Stomach (tissue), 19 donors: ENCODE results near the gene SAP30. TPM values are rescaled to one million over a fixed set of nuclear protein-coding genes. Genes with fewer than 3 reads are reported as not detected.

Experiments used
- DNase-seq, 2 donors: peaks; one replicate each; pipeline versions ENCODE4 v3.0.0 to v3.0.0-alpha.2; 2013 to 2019
- H3K27ac ChIP-seq, 5 donors: fragments of 200-600 bp in 4 of 5; sonication (generic) in 4 of 5; one replicate each; pipeline ENCODE4 v1.5.1; 2013 to 2019; ENCODE audit warnings: mild to moderate bottlenecking in 1 of 5, moderate library complexity in 1 of 5
- H3K27me3 ChIP-seq, 3 donors: fragments of 200-600 bp; sonication (generic); one replicate each; pipeline ENCODE4 v1.5.1; 2017 to 2019; ENCODE audit warnings: mixed run types in 1 of 3
- H3K36me3 ChIP-seq, 4 donors: fragments of 200-600 bp; sonication (generic); 1 replicate in 3 of 4; 2 replicates in 1 of 4; pipeline ENCODE4 v1.5.1; 2016 to 2019
- H3K4me1 ChIP-seq, 4 donors: fragments of 200-600 bp; sonication (generic); one replicate each; pipeline ENCODE4 v1.5.1; 2016 to 2019
- H3K4me3 ChIP-seq, 4 donors: fragments of 200-600 bp; sonication (generic) in 3 of 4; one replicate each; pipeline ENCODE4 v1.5.1; 2016 to 2019; ENCODE audit warnings: mild to moderate bottlenecking in 1 of 4
- H3K9me3 ChIP-seq, 4 donors: fragments of 200-600 bp; sonication (generic); one replicate each; pipeline ENCODE4 v1.5.1; 2016 to 2019
- EP300 ChIP-seq: sonication (generic); formaldehyde crosslinking; IDR thresholded peaks from one replicate; pipeline ENCODE4 v1.6.1; 2017; ENCODE audit warnings: antibody characterized with exemption
- POLR2A ChIP-seq, 4 donors: fragments of 450-650 bp; IDR thresholded peaks; one replicate each; pipeline ENCODE4 v1.6.1; 2016; ENCODE audit warnings: antibody characterized with exemption in 4 of 4, control low read depth in 2 of 4, mild to moderate bottlenecking in 1 of 4, moderate library complexity in 1 of 4
- POLR2AphosphoS5 ChIP-seq, 3 donors: sonication (generic); formaldehyde crosslinking; IDR thresholded peaks; one replicate each; pipeline ENCODE4 v1.6.1; 2016; ENCODE audit warnings: antibody characterized with exemption in 3 of 3
- WGBS, 5 donors: extraction: QIAGEN DNeasy Blood & Tissue Kit in 3 of 5; methylation state at CpG; one replicate each; pipeline versions ENCODE4 v1.1.5 to v1.1.7; 2013 to 2018; 5-methylcytosine and 5-hydroxymethylcytosine counted together
- intact Hi-C: fragments of 100-400 bp; cut with DNase I; formaldehyde crosslinking; loops from one replicate; pipeline ENCODE4 v1.15.1; 2023; ENCODE audit warnings: low total_unique reads
- long read RNA-seq, 10 donors: transcript quantifications; one replicate each; lab custom pipeline, GENCODE V29; 2026
- polyA plus RNA-seq, 3 donors: library from polyadenylated mRNA; stranded (reverse); fragments of 200-250 nt; gene quantifications; one replicate each; pipeline ENCODE4 v1.2.3, GENCODE V29; 2013
- total RNA-seq, 5 donors: library from RNA; depleted of rRNA; stranded (reverse); fragments of >200 nt; gene quantifications; one replicate each; pipeline versions ENCODE4 v1.1.0 to v1.2.3, GENCODE V29; 2014 to 2016
- TF ChIP-seq, protein P1 (sequence below), 7 experiments: fragments of 450-650 bp in 4 of 7; fragments of 200-600 bp in 3 of 7; sonication (generic) in 3 of 7; IDR thresholded peaks; one replicate each; pipeline ENCODE4 v1.5.1; 2016 to 2019; ENCODE audit warnings: antibody characterized with exemption in 7 of 7, control low read depth in 2 of 7, mild to moderate bottlenecking in 1 of 7
- donor health status: healthy with polysubstance abuse.
- donor health status: Bipolar disorder and iron deficiency.
- donor health status: healthy.

SAP30 gene, protein sequence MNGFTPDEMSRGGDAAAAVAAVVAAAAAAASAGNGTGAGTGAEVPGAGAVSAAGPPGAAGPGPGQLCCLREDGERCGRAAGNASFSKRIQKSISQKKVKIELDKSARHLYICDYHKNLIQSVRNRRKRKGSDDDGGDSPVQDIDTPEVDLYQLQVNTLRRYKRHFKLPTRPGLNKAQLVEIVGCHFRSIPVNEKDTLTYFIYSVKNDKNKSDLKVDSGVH
- 10 to 100 TPM in 2 of 5 donors, 1 to 10 TPM in 3; 3.1 to 24.0 (median 6.4) TPM for total RNA-seq
- 10 to 100 TPM in 2 of 3 donors, 1 to 10 TPM in 1; 8.7 to 11.0 (median 10.0) TPM for polyA plus RNA-seq
- long read RNA-seq, donor 1, transcript SAP30-201 (4 exons, 1,108 nt), result major isoform, 7 of 7 reads
- long read RNA-seq, donor 1, partial matches to known transcripts, result 0 of 7 reads
- long read RNA-seq, donor 1, other reads (novel, unspliced or antisense), result 0 of 7 reads
- long read RNA-seq, donor 2, transcript SAP30-201 (4 exons, 1,108 nt), result major isoform, 11 of 11 reads
- long read RNA-seq, donor 2, partial matches to known transcripts, result 0 of 11 reads
- long read RNA-seq, donor 2, other reads (novel, unspliced or antisense), result 0 of 11 reads
- long read RNA-seq, donor 3, partial matches to known transcripts, result 0 of 4 reads
- long read RNA-seq, donor 3, other reads (novel, unspliced or antisense), result 0 of 4 reads
- long read RNA-seq, donor 4, partial matches to known transcripts, result 0 of 1 reads
- long read RNA-seq, donor 4, other reads (novel, unspliced or antisense), result 0 of 1 reads
- long read RNA-seq, donor 5, transcript SAP30-201 (4 exons, 1,108 nt), result major isoform, 15 of 21 reads
- long read RNA-seq, donor 5, partial matches to known transcripts, result 6 of 21 reads
- long read RNA-seq, donor 5, other reads (novel, unspliced or antisense), result 0 of 21 reads
- long read RNA-seq, donor 6, transcript SAP30-201 (4 exons, 1,108 nt), result major isoform, 26 of 50 reads
- long read RNA-seq, donor 6, partial matches to known transcripts, result 24 of 50 reads
- long read RNA-seq, donor 6, other reads (novel, unspliced or antisense), result 0 of 50 reads
- long read RNA-seq, donor 7, transcript SAP30-201 (4 exons, 1,108 nt), result major isoform, 14 of 24 reads
- long read RNA-seq, donor 7, partial matches to known transcripts, result 10 of 24 reads
- long read RNA-seq, donor 7, other reads (novel, unspliced or antisense), result 0 of 24 reads
- long read RNA-seq, donor 8, transcript SAP30-201 (4 exons, 1,108 nt), result major isoform, 15 of 15 reads
- long read RNA-seq, donor 8, partial matches to known transcripts, result 0 of 15 reads
- long read RNA-seq, donor 8, other reads (novel, unspliced or antisense), result 0 of 15 reads
- long read RNA-seq, donor 9, transcript SAP30-201 (4 exons, 1,108 nt), result major isoform, 9 of 9 reads
- long read RNA-seq, donor 9, partial matches to known transcripts, result 0 of 9 reads
- long read RNA-seq, donor 9, other reads (novel, unspliced or antisense), result 0 of 9 reads
- long read RNA-seq, donor 10, partial matches to known transcripts, result 0 of 4 reads
- long read RNA-seq, donor 10, other reads (novel, unspliced or antisense), result 0 of 4 reads

DNA sequence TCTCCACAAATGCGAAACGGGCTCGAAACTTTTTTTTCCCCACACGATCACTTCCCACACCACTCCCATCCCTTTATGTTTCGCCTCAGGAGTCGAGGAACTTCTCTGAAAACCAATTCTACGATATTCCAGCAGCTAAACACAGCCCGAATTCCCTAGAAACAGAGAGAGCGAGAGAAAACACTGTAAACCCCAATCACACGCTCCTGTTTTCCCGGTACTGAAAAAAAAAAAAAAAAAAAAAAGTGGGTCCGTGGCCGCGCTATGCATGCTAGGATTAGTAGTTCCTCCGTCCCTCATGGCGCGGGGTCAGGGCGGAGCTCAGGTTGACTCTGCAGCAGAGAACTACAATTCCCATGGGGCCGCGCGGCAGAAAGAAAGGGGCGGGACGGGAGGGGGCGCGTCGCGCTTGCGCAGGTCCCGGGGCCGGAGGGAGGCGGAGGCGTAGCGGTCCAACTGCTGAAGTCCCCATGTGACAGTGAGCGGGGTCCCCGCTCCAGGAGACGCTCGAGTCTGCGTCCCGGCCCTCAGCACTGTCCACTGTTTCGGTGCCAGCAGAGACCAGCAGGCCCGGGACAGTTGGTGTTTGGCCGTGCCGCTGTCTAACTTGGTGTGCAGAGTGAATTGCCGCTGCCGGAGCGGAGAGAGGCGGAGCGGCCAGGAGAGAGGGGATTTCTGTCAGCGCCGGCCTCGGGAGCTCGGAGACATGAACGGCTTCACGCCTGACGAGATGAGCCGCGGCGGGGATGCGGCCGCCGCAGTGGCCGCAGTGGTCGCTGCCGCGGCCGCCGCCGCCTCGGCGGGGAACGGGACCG is at the start of gene SAP30:
SAP30 (plus strand) TSS at position 478 of the 815 bp plus-strand sequence; CDS start at position 707, 229 bp downstream.
- peak; percentile 98 to 99 for DNase-seq
- H3K4me1 ChIP-seq, result peaks cover 4 to 57% (median 29%) of the 10 kb centered on the region in 4 donors
- intact Hi-C loops, result no loop called here
- peaks cover 0 to 2% (median 0%) of the 10 kb centered on the region in 4 donors for H3K36me3 ChIP-seq
- H3K27ac ChIP-seq, result peak within 1 kb of the TSS; percentile 95 to 97 (median 96)
- H3K4me3 ChIP-seq, result peak within 1 kb of the TSS; percentile 86 to 98 (median 90)
- no peaks in the 10 kb centered on the region for H3K9me3 ChIP-seq
- TF ChIP-seq POLR2A (IDR thresholded peaks at IDR 0.05), result peak in 2 of 4 donors; percentile 73 to 85
- TF ChIP-seq POLR2AphosphoS5 (IDR thresholded peaks at IDR 0.05), result peak; percentile 98
- TF ChIP-seq, protein P1, sequence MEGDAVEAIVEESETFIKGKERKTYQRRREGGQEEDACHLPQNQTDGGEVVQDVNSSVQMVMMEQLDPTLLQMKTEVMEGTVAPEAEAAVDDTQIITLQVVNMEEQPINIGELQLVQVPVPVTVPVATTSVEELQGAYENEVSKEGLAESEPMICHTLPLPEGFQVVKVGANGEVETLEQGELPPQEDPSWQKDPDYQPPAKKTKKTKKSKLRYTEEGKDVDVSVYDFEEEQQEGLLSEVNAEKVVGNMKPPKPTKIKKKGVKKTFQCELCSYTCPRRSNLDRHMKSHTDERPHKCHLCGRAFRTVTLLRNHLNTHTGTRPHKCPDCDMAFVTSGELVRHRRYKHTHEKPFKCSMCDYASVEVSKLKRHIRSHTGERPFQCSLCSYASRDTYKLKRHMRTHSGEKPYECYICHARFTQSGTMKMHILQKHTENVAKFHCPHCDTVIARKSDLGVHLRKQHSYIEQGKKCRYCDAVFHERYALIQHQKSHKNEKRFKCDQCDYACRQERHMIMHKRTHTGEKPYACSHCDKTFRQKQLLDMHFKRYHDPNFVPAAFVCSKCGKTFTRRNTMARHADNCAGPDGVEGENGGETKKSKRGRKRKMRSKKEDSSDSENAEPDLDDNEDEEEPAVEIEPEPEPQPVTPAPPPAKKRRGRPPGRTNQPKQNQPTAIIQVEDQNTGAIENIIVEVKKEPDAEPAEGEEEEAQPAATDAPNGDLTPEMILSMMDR (IDR thresholded peaks at IDR 0.05), result no peak
- TF ChIP-seq EP300, result no peak
- 0 to 1% (median 0%) methylated on average over 35 to 72 of the region's 72 CpGs for WGBS, 5 donors
- H3K27me3 ChIP-seq, result no peaks in the 10 kb centered on the region

DNA sequence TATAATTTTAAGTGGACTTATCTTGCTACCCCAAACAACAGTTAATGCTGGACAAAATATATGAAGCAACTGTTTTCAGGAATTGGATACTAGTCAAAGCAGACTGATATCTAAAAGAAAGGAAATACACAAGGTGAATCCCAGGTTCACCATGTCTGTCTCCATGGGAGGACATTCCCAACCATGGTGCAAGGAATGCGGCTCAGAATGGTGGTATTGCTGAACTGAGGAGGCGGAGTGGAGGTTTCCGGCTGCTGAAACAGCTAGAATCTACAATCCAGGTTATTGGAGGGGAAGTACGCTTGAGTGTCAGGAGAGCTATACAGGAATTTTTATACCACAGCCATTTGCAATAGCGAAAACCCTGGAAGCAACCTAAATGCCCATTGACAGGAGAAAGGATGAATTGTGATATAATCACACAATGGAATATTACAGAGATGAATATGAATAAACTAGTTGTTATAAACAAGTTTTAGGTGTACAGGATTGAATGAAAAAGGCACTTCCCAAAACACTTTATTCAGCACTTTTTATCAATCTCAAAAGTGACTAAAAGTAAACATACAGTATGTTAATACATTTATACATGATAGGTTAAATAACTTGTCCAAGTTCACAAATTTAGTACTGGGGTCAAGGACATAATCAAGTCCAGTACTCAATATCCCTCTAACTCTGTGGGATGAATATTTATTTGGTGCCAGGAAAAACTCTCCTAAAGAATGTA is 45.6 kb upstream of the SAP30 start:
- H3K4me1 ChIP-seq, result peaks cover 0 to 16% (median under 1%) of the 10 kb centered on the region in 4 donors
- H3K36me3 ChIP-seq, result peaks cover 5 to 69% (median 57%) of the 10 kb centered on the region in 4 donors
- DNase-seq, result no peak
- TF ChIP-seq EP300, result no peak
- TF ChIP-seq, protein P1 (IDR thresholded peaks at IDR 0.05), result no peak
- TF ChIP-seq POLR2A (IDR thresholded peaks at IDR 0.05), result no peak
- no peak for TF ChIP-seq POLR2AphosphoS5 (IDR thresholded peaks at IDR 0.05)
- no peak overlapping the region for H3K4me3 ChIP-seq
- intact Hi-C loops, result no loop called here
- H3K27me3 ChIP-seq, result no peaks in the 10 kb centered on the region
- H3K27ac ChIP-seq, result no peak overlapping the region
- no peaks in the 10 kb centered on the region for H3K9me3 ChIP-seq
- WGBS, 5 donors, result 96 to 100% (median 98%) methylated on average over 5 of the region's 5 CpGs

DNA sequence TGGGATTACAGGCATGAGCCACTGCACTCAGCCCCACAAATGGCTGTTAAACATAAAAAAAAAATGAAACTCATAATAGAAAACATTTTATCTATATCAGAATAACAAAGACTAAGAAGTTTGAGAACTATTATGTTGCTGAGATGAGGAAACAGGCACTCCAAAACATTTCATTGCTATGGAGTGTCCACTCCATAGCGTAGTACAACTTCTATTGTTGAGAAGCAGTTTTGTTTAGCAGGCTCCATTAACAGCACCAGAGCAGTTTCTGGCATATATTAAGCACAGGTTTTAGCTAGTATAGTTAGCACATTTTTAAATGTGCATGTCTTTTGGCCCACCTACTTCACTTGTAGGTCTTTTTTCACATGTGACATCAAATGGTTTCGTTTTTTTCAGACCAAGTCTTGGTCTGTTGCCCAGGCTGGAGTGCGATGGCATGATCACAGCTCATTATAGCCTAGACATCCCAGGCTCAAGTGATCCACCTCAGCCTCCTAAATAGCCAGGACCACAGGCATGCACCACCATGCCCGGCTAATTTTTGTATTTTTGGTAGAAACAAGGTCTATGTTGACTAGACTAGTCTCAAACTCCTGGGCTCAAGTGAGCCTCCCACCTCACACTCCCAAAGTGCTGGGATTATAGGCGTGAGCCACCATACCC is 42.4 kb upstream of the SAP30 start:
- TF ChIP-seq POLR2AphosphoS5 (IDR thresholded peaks at IDR 0.05) (no peak), POLR2A (IDR thresholded peaks at IDR 0.05) (no peak), EP300 (no peak)
- TF ChIP-seq, protein P1 (IDR thresholded peaks at IDR 0.05), result no peak
- intact Hi-C loops, result no loop called here
- no peak for DNase-seq
- H3K9me3 ChIP-seq, result no peaks in the 10 kb centered on the region
- peaks cover 4 to 59% (median 53%) of the 10 kb centered on the region in 4 donors for H3K36me3 ChIP-seq
- no peaks in the 10 kb centered on the region for H3K27me3 ChIP-seq
- peaks cover 15 to 47% (median 23%) of the 10 kb centered on the region in 4 donors for H3K4me1 ChIP-seq
- WGBS, 5 donors, result 92 to 97% (median 93%) methylated on average over 5 of the region's 5 CpGs
- H3K27ac ChIP-seq, result no peak overlapping the region
- H3K4me3 ChIP-seq, result no peak overlapping the region
